Activated T-helper 2 cell treated with anti-CD3 and anti-CD28 coated beads, Interferon-gamma antibody, Interleukin-2, Interleukin-4, amounts not matched to agents 10 μg/mL and 5 μg/mL and 100 μg/mL, durations not matched to agents 14 hours and 24 hours and 36 hours (primary cell): ENCODE results near the gene DSCAML1. TPM values are rescaled to one million over a fixed set of nuclear protein-coding genes. Genes with fewer than 3 reads are reported as not detected.
"Not testable (repeated sequence)": the region's sequence is repeated elsewhere in the genome, so short reads cannot be mapped to it uniquely, and the experiment has no call there.

Source experiments
- DNase-seq: peaks from one replicate; pipeline ENCODE4 v3.0.0; 2021; ENCODE audit warnings: low spot score
- H3K27ac Mint-ChIP-seq: one replicate; pipeline ENCODE4 v1.8.0; 2021; ENCODE audit warnings: mixed read lengths
- H3K27me3 Mint-ChIP-seq: one replicate; pipeline ENCODE4 v1.8.0; 2021; ENCODE audit warnings: low read depth, mixed read lengths
- H3K36me3 Mint-ChIP-seq: one replicate; pipeline ENCODE4 v1.8.0; 2021; ENCODE audit warnings: low read depth, mixed read lengths
- H3K4me1 Mint-ChIP-seq: one replicate; pipeline ENCODE4 v1.8.0; 2021; ENCODE audit warnings: low read depth, mixed read lengths
- H3K4me3 Mint-ChIP-seq: one replicate; pipeline ENCODE4 v1.8.0; 2021; ENCODE audit warnings: low read depth, mild to moderate bottlenecking, moderate library complexity, mixed read lengths
- H3K9me3 Mint-ChIP-seq: one replicate; pipeline ENCODE4 v1.8.0; 2021; ENCODE audit warnings: mixed read lengths
- intact Hi-C: fragments of 100-400 bp; cut with micrococcal nuclease; formaldehyde crosslinking; loops from one replicate; pipeline ENCODE4 v1.15.1; 2023
- total RNA-seq: library from RNA; stranded (reverse); gene quantifications from 2 replicates; pipeline ENCODE4 v1.2.3, GENCODE V29; 2022

Gene DSCAML1
- total RNA-seq, 1 donor from 2014 or later: not detected

DNA sequence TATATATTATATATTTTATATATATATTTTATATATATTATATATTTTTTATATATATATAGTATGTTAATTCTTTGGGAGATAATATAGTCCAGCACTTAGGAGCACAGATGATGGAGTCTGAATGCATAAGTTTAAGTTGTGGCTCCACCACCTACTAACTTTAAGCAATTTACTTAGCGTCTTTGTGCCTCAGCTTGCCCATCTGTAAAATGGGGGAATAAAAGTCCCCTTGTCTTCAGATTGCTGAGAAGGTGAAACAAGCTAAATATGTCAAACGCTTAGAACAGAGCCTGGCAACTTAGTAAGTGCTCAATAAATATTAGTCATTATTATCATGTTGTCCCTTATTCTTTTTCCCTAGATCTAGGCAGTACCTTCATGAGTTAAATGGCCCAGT is 27.5 kb downstream of the DSCAML1 start:
- Mint-ChIP-seq H3K36me3 (no peaks in the 10 kb centered on the region), H3K4me1 (no peaks in the 10 kb centered on the region), H3K4me3 (no peak overlapping the region), H3K27ac (no peak overlapping the region), H3K27me3 (no peaks in the 10 kb centered on the region), H3K9me3 (no peaks in the 10 kb centered on the region)
- intact Hi-C loops: no loop called here
- DNase-seq: no peak

GRCh38 chr11:117768506-117768905 is 28.5 kb downstream of the DSCAML1 start:
- no peaks in the 10 kb centered on the region for H3K9me3 Mint-ChIP-seq
- no peaks in the 10 kb centered on the region for H3K27me3 Mint-ChIP-seq
- H3K36me3 Mint-ChIP-seq: no peaks in the 10 kb centered on the region
- no peak overlapping the region for H3K27ac Mint-ChIP-seq
- no peak for DNase-seq
- H3K4me1 Mint-ChIP-seq: no peaks in the 10 kb centered on the region
- H3K4me3 Mint-ChIP-seq: no peak overlapping the region
- intact Hi-C loops: no loop called here

- Mint-ChIP-seq H3K27ac (no peak overlapping the region), H3K36me3 (no peaks in the 10 kb centered on the region), H3K4me1 (no peaks in the 10 kb centered on the region), H3K27me3 (no peaks in the 10 kb centered on the region), H3K9me3 (no peaks in the 10 kb centered on the region), H3K4me3 (no peak overlapping the region)
- no peak for DNase-seq
- intact Hi-C loops: no loop called here
Measured at GRCh38 chr11:117767071-117767470, 29.9 kb downstream of the DSCAML1 start.

DNA sequence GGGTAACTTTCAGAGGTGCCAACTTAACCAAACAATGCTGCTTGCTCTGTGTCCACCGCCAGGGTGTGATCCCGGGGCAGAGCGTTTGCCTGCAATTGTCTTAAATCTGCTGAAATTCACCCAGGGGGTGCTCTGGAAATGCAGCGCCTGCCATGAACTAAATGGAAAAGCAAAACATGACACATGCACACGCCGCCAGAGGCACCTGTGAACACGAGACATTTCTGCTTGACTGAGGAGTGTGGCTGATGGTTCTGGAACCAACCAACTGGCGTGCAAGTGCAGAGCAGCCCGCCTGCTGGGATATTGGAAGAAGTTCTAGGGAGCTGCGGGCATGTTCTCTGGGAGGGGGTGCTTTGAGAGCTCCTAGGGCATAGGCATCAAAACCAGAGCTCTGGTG is 30.4 kb downstream of the DSCAML1 start:
- no peak overlapping the region for H3K27ac Mint-ChIP-seq
- H3K9me3 Mint-ChIP-seq: no peaks in the 10 kb centered on the region
- no peaks in the 10 kb centered on the region for H3K4me1 Mint-ChIP-seq
- H3K27me3 Mint-ChIP-seq: no peaks in the 10 kb centered on the region
- H3K4me3 Mint-ChIP-seq: no peak overlapping the region
- no peak for DNase-seq
- intact Hi-C loops: no loop called here
- no peaks in the 10 kb centered on the region for H3K36me3 Mint-ChIP-seq

- no peak overlapping the region for H3K27ac Mint-ChIP-seq
- H3K36me3 Mint-ChIP-seq: no peaks in the 10 kb centered on the region
Measured at GRCh38 chr11:117766026-117766425, 31.0 kb downstream of the DSCAML1 start.

DNA sequence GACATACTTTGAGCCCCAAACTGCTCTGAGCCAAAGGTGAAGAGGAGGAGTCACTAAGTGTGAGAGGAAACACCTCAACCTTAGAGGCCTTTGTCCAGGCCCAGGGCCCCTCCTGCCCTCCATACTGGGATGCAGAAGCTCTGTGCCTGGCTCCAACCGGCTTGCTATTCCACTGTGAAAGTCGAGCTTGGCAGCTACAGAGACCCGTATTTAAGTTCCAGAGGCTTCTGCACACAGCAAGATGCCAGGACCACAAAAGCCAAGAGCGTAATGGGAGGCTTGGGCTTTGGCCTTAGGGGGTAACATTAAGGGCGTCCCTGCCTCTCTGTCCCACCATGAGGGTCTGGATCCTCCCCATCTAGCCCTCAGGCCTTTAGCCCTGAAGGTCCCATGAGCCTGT is 31.9 kb downstream of the DSCAML1 start:
- Mint-ChIP-seq H3K4me1 (no peaks in the 10 kb centered on the region), H3K36me3 (no peaks in the 10 kb centered on the region), H3K4me3 (no peak overlapping the region), H3K27me3 (peaks cover 2% of the 10 kb centered on the region), H3K27ac (no peak overlapping the region), H3K9me3 (no peaks in the 10 kb centered on the region)
- intact Hi-C loops: no loop called here
- DNase-seq: no peak

More at GRCh38 chr11:117766026-117766425, 31.0 kb downstream of the DSCAML1 start:
- H3K27me3 Mint-ChIP-seq: no peaks in the 10 kb centered on the region
- no peak overlapping the region for H3K4me3 Mint-ChIP-seq
- intact Hi-C loops: no loop called here
- DNase-seq: no peak
- H3K4me1 Mint-ChIP-seq: no peaks in the 10 kb centered on the region
- H3K9me3 Mint-ChIP-seq: no peaks in the 10 kb centered on the region

DNA sequence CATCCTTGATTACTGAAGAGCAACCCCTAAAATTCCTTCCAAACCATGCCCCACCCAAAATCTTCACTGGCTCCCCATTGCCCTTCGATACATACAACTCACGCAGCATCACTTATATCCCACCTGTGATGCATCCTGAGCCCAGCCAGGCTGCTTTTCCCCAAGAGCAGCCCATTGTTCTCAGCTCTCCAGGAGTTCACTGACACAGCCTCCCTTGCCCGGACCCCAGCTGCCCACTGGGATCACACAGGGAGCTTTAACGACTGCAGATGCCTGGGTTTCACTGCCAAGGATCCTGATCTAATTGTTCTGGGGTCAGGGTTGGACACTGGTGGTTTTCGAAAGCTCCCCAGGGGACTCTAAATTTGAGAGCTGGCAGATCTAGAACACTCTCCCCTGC is 33.6 kb downstream of the DSCAML1 start:
- intact Hi-C loops, H3K36me3 Mint-ChIP-seq, H3K27ac Mint-ChIP-seq, H3K4me3 Mint-ChIP-seq, H3K27me3 Mint-ChIP-seq, H3K4me1 Mint-ChIP-seq, H3K9me3 Mint-ChIP-seq, DNase-seq: not testable (repeated sequence)

GRCh38 chr11:117761993-117762392 is 35.0 kb downstream of the DSCAML1 start:
- H3K36me3 Mint-ChIP-seq: no peaks in the 10 kb centered on the region
- H3K27me3 Mint-ChIP-seq: peaks cover 2% of the 10 kb centered on the region
- no peaks in the 10 kb centered on the region for H3K4me1 Mint-ChIP-seq
- intact Hi-C loops: no loop called here
- DNase-seq: no peak
- no peak overlapping the region for H3K27ac Mint-ChIP-seq
- H3K4me3 Mint-ChIP-seq: no peak overlapping the region
- H3K9me3 Mint-ChIP-seq: no peaks in the 10 kb centered on the region

DNA sequence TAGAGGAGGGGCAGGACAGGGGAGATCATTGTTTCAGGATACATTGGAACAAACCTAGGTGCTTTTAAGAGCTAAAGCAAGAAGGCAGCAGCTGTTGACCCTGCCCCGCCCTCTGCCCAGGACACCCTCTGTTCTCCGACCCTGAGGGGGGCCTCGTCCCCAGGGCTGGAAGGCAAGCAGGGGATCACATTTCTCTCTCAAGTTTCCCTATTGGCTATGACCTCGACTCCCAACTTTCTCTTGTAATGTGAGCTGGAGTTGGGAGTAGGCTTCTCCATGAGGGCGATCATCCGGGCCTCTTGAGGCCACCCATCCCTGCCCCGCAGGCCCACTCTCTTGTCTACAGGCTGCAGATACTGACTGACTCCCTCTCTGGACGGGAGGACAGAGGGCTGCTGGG is 37.7 kb downstream of the DSCAML1 start:
- no peaks in the 10 kb centered on the region for H3K9me3 Mint-ChIP-seq
- no peak overlapping the region for H3K4me3 Mint-ChIP-seq
- intact Hi-C loops: no loop called here
- H3K4me1 Mint-ChIP-seq: no peaks in the 10 kb centered on the region
- no peak for DNase-seq
- H3K27me3 Mint-ChIP-seq: peaks cover 2% of the 10 kb centered on the region
- no peak overlapping the region for H3K27ac Mint-ChIP-seq
- H3K36me3 Mint-ChIP-seq: no peaks in the 10 kb centered on the region

DNA sequence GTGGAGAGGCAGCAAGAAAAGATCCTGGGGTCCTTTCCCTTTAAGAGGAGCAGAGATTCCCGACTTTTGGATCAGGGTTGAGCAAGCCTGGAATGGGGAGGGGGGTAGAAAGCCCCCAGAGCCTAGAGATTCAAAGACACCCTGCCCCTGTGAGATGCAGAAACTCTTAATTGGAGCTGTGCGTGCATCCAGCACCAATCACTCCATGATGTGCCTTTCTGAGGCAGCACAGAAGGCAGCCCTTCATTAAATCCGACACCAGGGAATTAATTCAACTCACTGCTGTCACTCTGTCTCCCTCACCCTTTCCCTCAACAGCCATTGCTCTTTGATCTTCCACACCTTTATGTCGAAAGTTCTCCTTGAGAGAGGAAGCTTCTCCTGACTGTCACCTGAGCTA is 43.0 kb downstream of the DSCAML1 start:
- no peaks in the 10 kb centered on the region for H3K27me3 Mint-ChIP-seq
- intact Hi-C loops: no loop called here
- no peak overlapping the region for H3K27ac Mint-ChIP-seq
- no peaks in the 10 kb centered on the region for H3K9me3 Mint-ChIP-seq
- no peaks in the 10 kb centered on the region for H3K4me1 Mint-ChIP-seq
- no peak overlapping the region for H3K4me3 Mint-ChIP-seq
- DNase-seq: no peak
- H3K36me3 Mint-ChIP-seq: no peaks in the 10 kb centered on the region

- intact Hi-C loops: no loop called here
- H3K4me1 Mint-ChIP-seq: no peaks in the 10 kb centered on the region
- DNase-seq: no peak
- no peaks in the 10 kb centered on the region for H3K9me3 Mint-ChIP-seq
- H3K27me3 Mint-ChIP-seq: no peaks in the 10 kb centered on the region
- no peak overlapping the region for H3K4me3 Mint-ChIP-seq
- H3K36me3 Mint-ChIP-seq: no peaks in the 10 kb centered on the region
- no peak overlapping the region for H3K27ac Mint-ChIP-seq
Measured at GRCh38 chr11:117752721-117753237, 44.2 kb downstream of the DSCAML1 start.

GRCh38 chr11:117752071-117752470 is 44.9 kb downstream of the DSCAML1 start:
- Mint-ChIP-seq H3K27ac (no peak overlapping the region), H3K4me3 (no peak overlapping the region), H3K27me3 (no peaks in the 10 kb centered on the region), H3K9me3 (no peaks in the 10 kb centered on the region), H3K4me1 (no peaks in the 10 kb centered on the region), H3K36me3 (no peaks in the 10 kb centered on the region)
- no peak for DNase-seq
- intact Hi-C loops: no loop called here

DNA sequence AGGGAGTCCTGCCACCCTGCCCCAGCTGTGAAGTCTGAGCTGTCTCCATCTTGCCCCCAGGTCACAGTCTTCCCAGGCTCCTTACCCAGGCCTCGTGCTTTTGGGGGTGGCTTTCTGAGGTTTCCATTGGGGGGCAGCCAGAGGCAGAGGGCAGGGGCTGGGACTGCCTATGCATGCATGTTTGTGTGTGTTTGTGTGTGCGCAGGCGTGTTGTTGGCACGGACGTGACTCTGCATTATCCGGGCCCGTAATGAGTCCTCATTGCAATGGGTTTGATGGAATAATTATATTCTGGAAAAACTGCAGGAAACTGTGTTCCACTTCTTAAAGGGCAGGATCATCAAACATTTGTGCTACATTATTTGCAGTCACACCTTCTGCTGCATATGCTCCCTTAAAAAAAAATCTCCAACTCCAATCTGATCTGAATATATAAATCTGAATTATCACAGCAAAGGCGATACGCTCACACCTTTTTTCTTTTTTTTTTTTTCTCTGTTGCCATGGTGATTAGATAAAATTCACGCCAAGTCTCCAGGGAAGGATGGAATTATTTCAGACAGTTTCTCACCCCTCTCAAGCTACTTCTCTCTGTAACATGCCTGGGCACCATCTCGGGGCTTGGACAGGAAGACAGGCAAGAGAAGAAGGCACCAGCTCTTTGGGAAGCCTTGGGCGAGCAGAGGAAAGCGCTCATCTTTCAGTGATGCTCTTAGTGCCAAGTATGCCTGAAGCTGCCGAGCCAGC is 45.9 kb downstream of the DSCAML1 start:
- Mint-ChIP-seq H3K9me3 (no peaks in the 10 kb centered on the region), H3K27ac (no peak overlapping the region), H3K36me3 (no peaks in the 10 kb centered on the region), H3K27me3 (no peaks in the 10 kb centered on the region), H3K4me1 (no peaks in the 10 kb centered on the region), H3K4me3 (no peak overlapping the region)
- no peak for DNase-seq
- intact Hi-C loops: no loop called here
